ENCODE measurements around the gene GNAS-AS1. TPM values are rescaled to one million over a fixed set of nuclear protein-coding genes. Genes with fewer than 3 reads are reported as not detected.

Gene GNAS-AS1
- total and polyA plus RNA-seq, 2 of the 8 experiments (the other 6 are each of a cell fraction or from before 2014, with no cell fraction given) = 4.7 to 13.7 TPM

DNA sequence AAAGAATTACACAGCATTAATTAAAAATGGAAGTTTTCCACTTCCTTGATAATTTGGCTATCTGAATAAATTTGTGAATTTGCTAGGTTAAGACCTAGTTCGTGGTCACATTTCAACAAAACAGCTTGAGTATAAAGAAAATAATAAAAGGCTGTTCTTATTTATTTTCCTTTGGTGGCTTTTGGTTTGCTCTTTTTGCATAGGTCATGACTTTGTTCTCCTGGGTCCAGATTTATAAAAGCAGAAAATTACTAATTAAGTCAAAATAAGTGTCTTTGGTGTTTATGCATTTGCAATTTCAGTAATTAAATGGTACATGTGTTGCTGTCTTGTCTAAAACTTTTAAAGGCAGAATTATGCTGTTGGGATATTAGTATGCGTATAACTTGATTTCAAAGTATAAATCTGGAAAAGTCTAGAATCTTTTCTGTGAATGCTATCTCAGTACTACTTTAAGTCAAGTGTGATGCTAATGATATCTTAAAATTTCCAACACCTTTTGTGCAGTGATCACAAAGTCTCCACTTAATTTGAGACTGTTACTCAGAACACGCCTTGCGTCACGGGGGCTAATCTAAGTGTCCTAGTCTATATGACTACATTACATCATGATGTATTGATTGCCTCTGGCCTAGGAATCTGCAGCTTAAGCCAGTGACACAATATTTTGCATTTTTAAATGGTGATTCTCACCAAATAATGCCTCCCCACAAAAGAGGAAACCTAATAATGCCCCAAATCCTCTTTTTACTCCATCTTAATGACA is 42.8 kb upstream of the GNAS-AS1 start:
- Histone ChIP-seq H2BK15ac (ENCODE audit: low read length) (no peak overlapping the region), H2AFZ (ENCODE audit: low read length) (no peak overlapping the region), H3K9ac (replicated peaks in 1 of 4; ENCODE audit: extremely low read depth in 1 of 4, low read depth in 3 of 4, low read length in 3 of 4) (no peak overlapping the region), H3K27me3 (replicated peaks in 1 of 4; ENCODE audit: control insufficient read depth in 3 of 4, extremely low read depth in 1 of 4, insufficient read depth in 3 of 4, low read length in 3 of 4) (peaks cover 0 to 6% (median 2%) of the 10 kb centered on the region in 4 experiments; a peak in 2 of 7 replicates), H2BK120ac (replicated peaks; ENCODE audit: low read depth, low read length) (no peak overlapping the region), H3K4ac (replicated peaks; ENCODE audit: insufficient read length, low read depth, low read length) (no peak overlapping the region), H3K4me1 (replicated peaks in 1 of 4; ENCODE audit: control insufficient read depth in 3 of 4, insufficient read depth in 4 of 4, low read length in 3 of 4) (peaks cover 5 to 26% (median 20%) of the 10 kb centered on the region in 4 experiments), H3K36me3 (ENCODE audit: control insufficient read depth in 2 of 4, insufficient read depth in 4 of 4, low read length in 3 of 4) (peaks cover 0 to 18% (median 2%) of the 10 kb centered on the region in 4 experiments; a peak in 4 of 8 replicates), H4K91ac (replicated peaks; ENCODE audit: insufficient read length, low read length) (no peak overlapping the region), H3K79me1 (ENCODE audit: low read depth, low read length) (peaks cover 2% of the 10 kb centered on the region; the same call in 1 of the 2 replicates), H2BK12ac (ENCODE audit: low read depth, low read length) (no peak overlapping the region), H3K18ac (ENCODE audit: extremely low read depth, low read length) (no peak overlapping the region), H3K56ac (replicated peaks; ENCODE audit: insufficient read length, low read depth, low read length) (peak overlapping the region; percentile 60), H3K23me2 (ENCODE audit: low read depth, low read length) (peaks cover 12% of the 10 kb centered on the region), H2AK5ac (ENCODE audit: low read depth, low read length) (no peak overlapping the region), H3K14ac (ENCODE audit: insufficient read length) (no peak overlapping the region), H3K9me3 (ENCODE audit: insufficient read depth in 2 of 2, low read depth in 1 of 2, low read length in 1 of 2) (no peaks in the 10 kb centered on the region), H4K20me1 (replicated peaks in 1 of 2; ENCODE audit: control insufficient read depth in 1 of 2, insufficient read depth in 2 of 2, low read length in 2 of 2) (peaks cover 9 to 18% of the 10 kb centered on the region in 2 experiments), H3K27ac (ENCODE audit: low read depth, low read length) (no peak overlapping the region), H3K23ac (ENCODE audit: insufficient read length) (no peak overlapping the region), H2BK20ac (ENCODE audit: low read length) (no peak overlapping the region), H3K79me2 (ENCODE audit: control insufficient read depth in 1 of 2, insufficient read depth in 2 of 2, low read length in 2 of 2) (peaks cover 14 to 68% of the 10 kb centered on the region in 2 experiments; a peak in 3 of 4 replicates), H3K4me2 (ENCODE audit: insufficient read depth in 1 of 2, low read depth in 2 of 2, low read length in 2 of 2) (peak overlapping the region; percentile 62 to 72), H3K4me3 (ENCODE audit: extremely low read depth in 1 of 4, insufficient read depth in 2 of 4, low read depth in 3 of 4, low read length in 4 of 4) (peak overlapping the region in 2 of 4 experiments; percentile 23 to 98; a peak in 4 of 8 replicates), H2BK5ac (ENCODE audit: low read depth, low read length) (no peak overlapping the region), H4K8ac (ENCODE audit: extremely low read depth, insufficient read depth, low read length) (no peak overlapping the region), H4K5ac (ENCODE audit: insufficient read length, low read depth, low read length) (no peak overlapping the region)
- FAIRE-seq (no peak), DNase-seq (ENCODE audit: low read depth in 1 of 2, low spot score in 2 of 2) (no peak)
- ChIA-PET POLR2A (ENCODE audit: partially characterized antibody) (interaction anchor here (2.8 kb wide), 1 partner anchor 10 kb away, joined by 6 read pairs; no protein-coding TSS in a partner anchor), CTCF (ENCODE audit: partially characterized antibody) (no interaction called here)
- WGBS, 2 experiments (ENCODE audit: extremely low coverage in 1 of 2, insufficient coverage in 1 of 2, insufficient read length in 1 of 2, insufficient replicate concordance in 2 of 2, low coverage in 1 of 2, low lambda C conversion rate in 2 of 2, missing lambda C conversion rate in 1 of 2) = 73% methylated on average over 5 of the region's 5 CpGs; no CpG with 5 or more reads in 1 of the 2 experiments
- TF ChIP-seq FOSL1 (IDR thresholded peaks at IDR 0.05; ENCODE audit: insufficient read depth, low read depth, low read length) = no peak
- TF ChIP-seq EZH2 (IDR thresholded peaks at IDR 0.05; ENCODE audit: low read depth, low read length, severe bottlenecking) = no peak
- TF ChIP-seq CBX5 (IDR thresholded peaks at IDR 0.05; ENCODE audit: low read depth, low read length) = no peak
